Type B pancreatic cell (in vitro differentiated cells): ENCODE data around the gene FBXL15. TPM values are rescaled to one million over a fixed set of nuclear protein-coding genes. Genes with fewer than 3 reads are reported as not detected.

Source experiments
- DNase-seq: peaks from one replicate; pipeline ENCODE4 v3.0.0; 2021; ENCODE audit warnings: mixed read lengths; ENCODE audit not compliant: unreplicated experiment; ENCODE audit errors: extremely low spot score
- H3K27ac Mint-ChIP-seq: 2 replicates; pipeline ENCODE4 v1.8.0; 2021; ENCODE audit warnings: mild to moderate bottlenecking, mixed read lengths
- H3K27me3 Mint-ChIP-seq: 2 replicates; pipeline ENCODE4 v1.8.0; 2021; ENCODE audit warnings: mixed read lengths
- H3K36me3 Mint-ChIP-seq: 2 replicates; pipeline ENCODE4 v1.8.0; 2021; ENCODE audit warnings: mixed read lengths
- H3K4me1 Mint-ChIP-seq: one replicate; pipeline ENCODE4 v1.8.0; 2021; ENCODE audit warnings: mixed read lengths; ENCODE audit not compliant: unreplicated experiment
- H3K4me3 Mint-ChIP-seq: 2 replicates; pipeline ENCODE4 v1.8.0; 2021; ENCODE audit warnings: mild to moderate bottlenecking, mixed read lengths
- H3K9me3 Mint-ChIP-seq: 2 replicates; pipeline ENCODE4 v1.8.0; 2021; ENCODE audit warnings: mixed read lengths
- total RNA-seq: library from RNA; stranded (reverse); gene quantifications from 2 replicates; pipeline ENCODE4 v1.2.1, GENCODE V29; 2021; ENCODE audit warnings: low replicate concordance
- TF ChIP-seq, protein P1 (sequence below): fragments of 200-600 bp; sonication (generic); conservative IDR thresholded peaks from 2 replicates; pipeline ENCODE4 v1.5.0; 2021; ENCODE audit warnings: antibody characterized with exemption, mild to moderate bottlenecking

Gene FBXL15
- total RNA-seq, 1 donor from 2014 or later = 14.8 TPM

DNA sequence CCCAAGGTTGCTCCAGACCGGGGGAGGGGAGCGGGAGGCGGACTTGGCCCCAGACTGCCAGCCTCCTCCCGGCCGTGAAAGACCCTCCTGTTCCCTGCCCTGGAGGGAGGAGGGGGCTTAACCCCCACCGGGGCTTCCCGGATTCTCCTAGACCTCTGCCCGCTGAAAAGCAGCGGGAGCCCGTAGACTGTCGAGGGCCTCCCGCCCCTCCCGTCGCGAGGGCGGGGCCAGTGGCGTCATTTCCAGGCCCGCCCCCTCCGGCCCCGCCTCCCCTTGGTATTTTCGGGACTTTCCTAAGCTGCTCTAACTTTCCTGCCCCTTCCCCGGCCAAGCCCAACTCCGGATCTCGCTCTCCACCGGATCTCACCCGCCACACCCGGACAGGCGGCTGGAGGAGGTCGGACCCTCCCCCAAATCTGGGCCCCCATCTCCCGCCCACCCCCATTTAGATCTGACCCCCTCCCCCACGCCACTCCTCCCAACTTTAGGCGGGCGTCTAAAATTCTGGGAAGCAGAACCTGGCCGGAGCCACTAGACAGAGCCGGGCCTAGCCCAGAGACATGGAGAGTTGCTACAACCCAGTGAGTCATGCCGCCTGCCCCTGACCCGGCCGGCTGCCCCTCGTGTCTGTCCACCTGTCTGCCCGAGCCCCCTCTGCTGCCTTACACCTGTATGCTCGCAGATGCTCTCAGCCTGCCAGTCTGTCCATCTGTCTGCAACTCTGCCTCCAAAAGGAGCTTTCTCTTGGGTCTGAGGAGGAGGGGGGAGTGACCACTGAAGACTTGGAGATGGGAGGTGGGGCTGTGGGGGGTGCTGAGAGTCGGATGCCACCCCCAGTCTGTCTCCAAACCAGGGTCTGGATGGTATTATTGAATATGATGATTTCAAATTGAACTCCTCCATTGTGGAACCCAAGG, 25.0 kb upstream of the FBXL15 start, which contains the start of gene NFKB2:
NFKB2 (plus strand) TSS at position 306 of the 917 bp plus-strand sequence; CDS start at position 561, 255 bp downstream.
- H3K36me3 Mint-ChIP-seq = no peaks in the 10 kb centered on the region
- TF ChIP-seq, protein P1, sequence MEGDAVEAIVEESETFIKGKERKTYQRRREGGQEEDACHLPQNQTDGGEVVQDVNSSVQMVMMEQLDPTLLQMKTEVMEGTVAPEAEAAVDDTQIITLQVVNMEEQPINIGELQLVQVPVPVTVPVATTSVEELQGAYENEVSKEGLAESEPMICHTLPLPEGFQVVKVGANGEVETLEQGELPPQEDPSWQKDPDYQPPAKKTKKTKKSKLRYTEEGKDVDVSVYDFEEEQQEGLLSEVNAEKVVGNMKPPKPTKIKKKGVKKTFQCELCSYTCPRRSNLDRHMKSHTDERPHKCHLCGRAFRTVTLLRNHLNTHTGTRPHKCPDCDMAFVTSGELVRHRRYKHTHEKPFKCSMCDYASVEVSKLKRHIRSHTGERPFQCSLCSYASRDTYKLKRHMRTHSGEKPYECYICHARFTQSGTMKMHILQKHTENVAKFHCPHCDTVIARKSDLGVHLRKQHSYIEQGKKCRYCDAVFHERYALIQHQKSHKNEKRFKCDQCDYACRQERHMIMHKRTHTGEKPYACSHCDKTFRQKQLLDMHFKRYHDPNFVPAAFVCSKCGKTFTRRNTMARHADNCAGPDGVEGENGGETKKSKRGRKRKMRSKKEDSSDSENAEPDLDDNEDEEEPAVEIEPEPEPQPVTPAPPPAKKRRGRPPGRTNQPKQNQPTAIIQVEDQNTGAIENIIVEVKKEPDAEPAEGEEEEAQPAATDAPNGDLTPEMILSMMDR = no peak
- H3K4me1 Mint-ChIP-seq = peaks cover 13% of the 10 kb centered on the region
- H3K27me3 Mint-ChIP-seq = peaks cover 13% of the 10 kb centered on the region
- peak; percentile 91 for DNase-seq
- peak within 1 kb of the TSS; percentile 92 for H3K4me3 Mint-ChIP-seq
- peak within 1 kb of the TSS; percentile 99 for H3K27ac Mint-ChIP-seq
- H3K9me3 Mint-ChIP-seq = no peaks in the 10 kb centered on the region

- TF ChIP-seq, protein P1 = no peak
- Mint-ChIP-seq H3K9me3 (no peaks in the 10 kb centered on the region), H3K36me3 (no peaks in the 10 kb centered on the region), H3K4me3 (peak overlapping the region; percentile 92), H3K4me1 (peaks cover 13% of the 10 kb centered on the region), H3K27ac (peak overlapping the region; percentile 99), H3K27me3 (peaks cover 8% of the 10 kb centered on the region)
- DNase-seq = no peak
Measured at GRCh38 chr10:102396317-102396650, 24.4 kb upstream of the FBXL15 start.

DNA sequence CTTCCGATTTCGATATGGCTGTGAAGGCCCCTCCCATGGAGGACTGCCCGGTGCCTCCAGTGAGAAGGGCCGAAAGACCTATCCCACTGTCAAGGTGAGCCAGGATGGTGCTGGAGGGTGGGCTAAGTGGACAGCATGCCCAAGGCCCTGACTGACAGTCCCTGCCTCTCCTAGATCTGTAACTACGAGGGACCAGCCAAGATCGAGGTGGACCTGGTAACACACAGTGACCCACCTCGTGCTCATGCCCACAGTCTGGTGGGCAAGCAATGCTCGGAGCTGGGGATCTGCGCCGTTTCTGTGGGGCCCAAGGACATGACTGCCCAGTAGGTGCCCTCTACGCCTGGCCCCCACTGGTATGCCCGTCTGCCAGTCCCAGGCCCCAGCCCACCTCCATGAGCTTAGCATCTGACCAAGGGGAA, 23.9 kb upstream of the FBXL15 start:
- H3K36me3 Mint-ChIP-seq = no peaks in the 10 kb centered on the region
- peaks cover 8% of the 10 kb centered on the region for H3K27me3 Mint-ChIP-seq
- H3K4me3 Mint-ChIP-seq = peak overlapping the region; percentile 92
- DNase-seq = no peak
- TF ChIP-seq, protein P1 = no peak
- peaks cover 13% of the 10 kb centered on the region for H3K4me1 Mint-ChIP-seq
- no peaks in the 10 kb centered on the region for H3K9me3 Mint-ChIP-seq
- H3K27ac Mint-ChIP-seq = peak overlapping the region; percentile 99

DNA sequence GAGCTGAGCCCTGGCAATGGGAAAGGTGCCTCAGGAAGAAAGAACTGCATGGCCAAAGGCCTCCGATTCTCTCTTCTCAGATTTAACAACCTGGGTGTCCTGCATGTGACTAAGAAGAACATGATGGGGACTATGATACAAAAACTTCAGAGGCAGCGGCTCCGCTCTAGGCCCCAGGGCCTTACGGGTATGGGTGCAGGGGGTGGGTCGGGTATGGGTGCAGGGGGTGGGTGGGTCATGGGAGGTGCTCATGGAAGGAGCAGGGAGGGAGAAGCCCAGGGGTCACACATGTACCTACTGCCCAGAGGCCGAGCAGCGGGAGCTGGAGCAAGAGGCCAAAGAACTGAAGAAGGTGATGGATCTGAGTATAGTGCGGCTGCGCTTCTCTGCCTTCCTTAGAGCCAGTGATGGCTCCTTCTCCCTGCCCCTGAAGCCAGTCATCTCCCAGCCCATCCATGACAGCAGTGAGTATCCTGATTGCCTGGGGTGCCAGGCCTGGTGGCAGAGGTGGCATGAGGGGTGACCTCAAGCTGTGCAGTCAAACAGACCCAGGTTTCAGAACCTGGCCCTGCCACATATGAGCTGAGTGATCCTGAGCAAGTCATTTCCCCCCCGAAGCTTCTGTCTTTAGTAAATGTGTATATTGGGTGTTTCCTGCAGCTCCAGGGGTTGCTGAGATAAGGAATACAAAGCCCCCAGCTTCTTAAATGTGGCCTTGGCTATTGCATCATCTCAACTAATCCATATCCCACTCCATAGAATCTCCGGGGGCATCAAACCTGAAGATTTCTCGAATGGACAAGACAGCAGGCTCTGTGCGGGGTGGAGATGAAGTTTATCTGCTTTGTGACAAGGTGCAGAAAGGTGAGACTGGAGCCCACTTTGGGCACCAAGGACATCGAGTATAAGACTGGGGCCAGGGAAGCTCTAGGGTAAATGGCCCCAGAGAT, 23.1 kb upstream of the FBXL15 start:
- Mint-ChIP-seq H3K27ac (peak overlapping the region; percentile 99), H3K36me3 (no peaks in the 10 kb centered on the region), H3K9me3 (no peaks in the 10 kb centered on the region), H3K4me3 (peak overlapping the region; percentile 92), H3K27me3 (peaks cover 3% of the 10 kb centered on the region), H3K4me1 (peaks cover 13% of the 10 kb centered on the region)
- no peak for DNase-seq
- TF ChIP-seq, protein P1 = no peak

DNA sequence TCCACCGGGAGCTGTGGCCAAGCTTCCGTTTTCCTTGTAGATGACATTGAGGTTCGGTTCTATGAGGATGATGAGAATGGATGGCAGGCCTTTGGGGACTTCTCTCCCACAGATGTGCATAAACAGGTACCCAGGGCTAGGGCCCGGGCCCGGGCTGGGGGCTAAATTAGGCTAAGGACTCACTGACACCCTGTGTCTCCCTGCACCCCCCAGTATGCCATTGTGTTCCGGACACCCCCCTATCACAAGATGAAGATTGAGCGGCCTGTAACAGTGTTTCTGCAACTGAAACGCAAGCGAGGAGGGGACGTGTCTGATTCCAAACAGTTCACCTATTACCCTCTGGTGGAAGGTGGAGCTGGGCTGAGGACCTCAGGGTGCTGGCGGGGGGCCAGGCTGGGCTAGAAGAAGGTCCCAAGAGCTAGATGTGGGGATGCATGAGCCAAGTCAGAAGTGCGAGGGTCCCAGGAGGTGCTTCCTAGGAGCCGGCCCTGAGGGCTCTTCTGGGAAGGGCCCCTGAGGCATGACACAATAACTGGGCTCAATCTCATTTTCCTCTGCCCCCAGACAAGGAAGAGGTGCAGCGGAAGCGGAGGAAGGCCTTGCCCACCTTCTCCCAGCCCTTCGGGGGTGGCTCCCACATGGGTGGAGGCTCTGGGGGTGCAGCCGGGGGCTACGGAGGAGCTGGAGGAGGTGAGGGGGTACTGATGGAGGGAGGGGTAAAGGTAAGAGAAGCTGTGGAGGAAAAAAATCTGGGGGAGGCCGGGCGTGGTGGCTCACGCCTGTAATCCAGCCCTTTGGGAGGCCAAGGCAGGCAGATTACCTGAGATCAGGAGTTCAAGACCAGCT, 22.2 kb upstream of the FBXL15 start:
- no peaks in the 10 kb centered on the region for H3K9me3 Mint-ChIP-seq
- H3K4me3 Mint-ChIP-seq = peak overlapping the region; percentile 76
- H3K36me3 Mint-ChIP-seq = no peaks in the 10 kb centered on the region
- TF ChIP-seq, protein P1 = no peak
- no peak for DNase-seq
- peaks cover 13% of the 10 kb centered on the region for H3K4me1 Mint-ChIP-seq
- peak overlapping the region; percentile 56 for H3K27ac Mint-ChIP-seq
- peaks cover 3% of the 10 kb centered on the region for H3K27me3 Mint-ChIP-seq
